ENCODE data around the gene CBFA2T2. TPM values are rescaled to one million over a fixed set of nuclear protein-coding genes. Genes with fewer than 3 reads are reported as not detected.
"Not testable (repeated sequence)": the region's sequence is repeated elsewhere in the genome, so short reads cannot be mapped to it uniquely, and the experiment has no call there.

Gene CBFA2T2
- total and polyA plus RNA-seq, 2 of the 4 experiments (the other 2 are of a cell fraction), result 3.8 to 6.2 TPM

GRCh38 chr20:33646959-33647602, 157.2 kb downstream of the CBFA2T2 start:
- H3K9me3 ChIP-seq (ENCODE audit: control insufficient read depth, insufficient read depth, low read length); H4K5ac ChIP-seq (ENCODE audit: low read depth, low read length); H2BK20ac ChIP-seq (ENCODE audit: low read depth, low read length); H3K4me1 ChIP-seq (ENCODE audit: control insufficient read depth, insufficient read depth, low read length); H2BK15ac ChIP-seq (ENCODE audit: low read depth, low read length); dilution Hi-C loops (cut with HindIII; ENCODE audit: low sequenced_read_pairs, unreplicated experiment); H2BK120ac ChIP-seq (ENCODE audit: low read depth, low read length); H2AFZ ChIP-seq (replicated peaks; ENCODE audit: low read length, poor library complexity); H3K56ac ChIP-seq (ENCODE audit: extremely low read depth, insufficient read depth, low read length); POLR2A ChIA-PET (ENCODE audit: unreplicated experiment); H3K4ac ChIP-seq (ENCODE audit: low read depth, low read length); ATAC-seq (ENCODE audit: low read depth); intact Hi-C loops (cut with micrococcal nuclease); H3K27ac ChIP-seq (ENCODE audit: insufficient read depth, low read length); H4K91ac ChIP-seq (ENCODE audit: insufficient read depth, low read depth, low read length); H3K27me3 ChIP-seq (ENCODE audit: control insufficient read depth, insufficient read depth, low read length); H2BK5ac ChIP-seq (ENCODE audit: low read depth, low read length, poor library complexity, severe bottlenecking); H4K20me1 ChIP-seq (ENCODE audit: insufficient read depth, low read length); H3K23ac ChIP-seq (ENCODE audit: low read depth, low read length); H3K79me1 ChIP-seq (ENCODE audit: low read depth in 1 of 2, low read length in 2 of 2); in situ Hi-C loops (cut with MboI; ENCODE audit: low sequenced_read_pairs); BruUV-seq (replicated peaks); H3K9ac ChIP-seq (ENCODE audit: low read depth, low read length); H3K18ac ChIP-seq (ENCODE audit: low read depth, low read length); H3K14ac ChIP-seq (replicated peaks; ENCODE audit: low read depth, low read length); H2AK9ac ChIP-seq (replicated peaks; ENCODE audit: low read depth, low read length, poor library complexity); DNase-seq; H3K4me3 ChIP-seq (ENCODE audit: insufficient read depth, low read depth, low read length); H4K8ac ChIP-seq (ENCODE audit: low read depth in 2 of 2, low read length in 2 of 2); H2AK5ac ChIP-seq (ENCODE audit: low read depth, low read length); H3K4me2 ChIP-seq (ENCODE audit: low read depth, low read length): not testable (repeated sequence)
- WGBS, 2 experiments (ENCODE audit: extremely low coverage in 2 of 2, insufficient read length in 1 of 2), result no CpG with 5 or more reads among the region's 14 CpGs
- H3K36me3 ChIP-seq (ENCODE audit: control insufficient read depth, insufficient read depth, low read length), result peaks cover 27% of the 10 kb centered on the region
- CTCF ChIA-PET, result interaction anchor here (0.6 kb wide), 1 partner anchor 194 kb away, joined by 4 read pairs; no protein-coding TSS in a partner anchor
- peaks cover 14% of the 10 kb centered on the region; the same call in 1 of the 2 replicates for H3K9me1 ChIP-seq (ENCODE audit: insufficient read depth, low read length)

Measured in IMR-90 (cell line).